HAP-1 (cell line): ENCODE data around the gene SPRY1.

Source experiments
- DNase-seq, 2 experiments: peaks; one replicate each; pipeline ENCODE4 v3.0.0-alpha.2; 2016 to 2020; ENCODE audit warnings: low spot score in 2 of 2
- H3K27me3 ChIP-seq: fragments of 250-450 bp; sonication (Bioruptor Pico); 2 replicates; pipeline ENCODE4 v1.5.1; 2020; ENCODE audit warnings: low read depth, mild to moderate bottlenecking, moderate library complexity
- H3K36me3 ChIP-seq: fragments of 250-450 bp; sonication (Bioruptor Pico); replicated peaks from 2 replicates; pipeline ENCODE4 v1.5.1; 2020; ENCODE audit warnings: mild to moderate bottlenecking
- H3K4me1 ChIP-seq: fragments of 250-450 bp; sonication (Bioruptor Pico); 2 replicates; pipeline ENCODE4 v1.5.1; 2020; ENCODE audit warnings: mild to moderate bottlenecking
- H3K4me3 ChIP-seq: fragments of 250-450 bp; sonication (Bioruptor Pico); 2 replicates; pipeline ENCODE4 v1.5.1; 2020; ENCODE audit warnings: mild to moderate bottlenecking, moderate library complexity
- H3K9me3 ChIP-seq: fragments of 250-450 bp; sonication (Bioruptor Pico); 2 replicates; pipeline ENCODE4 v1.5.1; 2020; ENCODE audit warnings: mild to moderate bottlenecking, moderate library complexity
- in situ Hi-C: fragments of 300-500 bp; cut with MboI; formaldehyde crosslinking; loops from 3 replicates; pipeline ENCODE4 v1.14.3; 2020; ENCODE audit warnings: low sequenced_read_pairs, inconsistent platforms, mixed read lengths

The SPRY1 gene

DNA sequence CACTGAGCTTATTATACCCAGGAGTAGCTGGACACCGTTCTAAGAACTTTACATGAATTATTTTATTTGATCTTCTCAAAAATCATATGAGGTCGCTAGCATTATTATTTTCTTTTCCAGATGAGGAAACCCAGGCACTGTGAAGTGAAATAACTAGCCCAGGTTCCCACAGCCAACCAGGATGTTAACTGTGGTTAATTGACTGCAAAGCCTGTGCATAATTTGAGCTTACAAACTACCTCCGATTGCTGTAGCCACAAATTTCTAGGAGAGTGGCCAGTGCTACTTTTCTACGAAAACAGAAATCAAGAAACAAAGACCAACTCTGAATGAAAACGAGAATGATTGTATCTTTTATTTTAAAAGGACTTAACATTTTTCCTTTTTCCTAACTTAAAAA lies 27.2 kb downstream of the SPRY1 start:
- Histone ChIP-seq H3K4me1 (peaks cover 4% of the 10 kb centered on the region), H3K27me3 (peaks cover 51% of the 10 kb centered on the region), H3K36me3 (no peaks in the 10 kb centered on the region), H3K9me3 (peaks cover 2% of the 10 kb centered on the region; the same call in 1 of the 2 replicates), H3K4me3 (no peak overlapping the region)
- in situ Hi-C loops = no loop called here
- no peak for DNase-seq

DNA sequence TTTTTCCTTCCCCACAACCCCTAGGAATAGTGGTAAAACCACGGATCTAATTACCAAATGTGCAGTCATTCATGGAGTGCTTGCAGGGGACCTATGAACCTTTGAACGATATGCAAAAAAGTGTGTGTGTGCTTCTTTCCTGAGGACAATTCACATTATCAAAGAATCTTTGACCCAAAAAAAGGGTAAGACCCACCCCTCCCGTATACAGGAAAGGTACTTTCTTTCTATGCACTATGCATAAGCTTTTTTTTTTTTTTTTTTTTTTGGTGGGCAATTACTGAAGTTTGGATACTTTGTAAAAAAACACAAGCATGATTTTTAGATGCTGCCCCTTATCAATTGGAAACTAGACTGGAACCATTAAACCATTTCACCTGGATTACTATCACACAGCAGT lies 31.4 kb downstream of the SPRY1 start:
- Histone ChIP-seq H3K9me3 (peaks cover 2% of the 10 kb centered on the region; the same call in 1 of the 2 replicates), H3K27me3 (peaks cover 23% of the 10 kb centered on the region), H3K4me3 (no peak overlapping the region), H3K4me1 (no peaks in the 10 kb centered on the region), H3K36me3 (no peaks in the 10 kb centered on the region)
- in situ Hi-C loops = no loop called here
- no peak for DNase-seq

DNA sequence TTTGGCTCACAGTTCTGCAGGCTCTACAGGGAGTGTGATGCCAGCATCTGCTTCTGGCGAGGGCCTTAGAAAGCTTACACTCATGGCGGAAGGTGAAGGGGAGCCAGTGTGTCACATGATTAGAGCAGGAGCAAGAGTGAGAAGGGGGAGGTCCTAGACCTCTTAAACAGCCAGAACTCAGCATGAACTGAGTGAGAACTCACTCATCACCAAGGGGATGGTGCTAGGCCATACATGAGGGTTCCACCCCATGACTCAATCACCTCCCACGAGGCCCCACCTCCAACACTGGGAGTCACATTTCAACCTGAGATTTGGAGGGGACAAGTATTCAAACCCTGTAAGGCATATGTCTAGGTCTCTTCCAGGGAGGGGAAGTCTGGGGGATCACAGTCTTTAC lies 33.4 kb downstream of the SPRY1 start:
- H3K36me3 ChIP-seq = no peaks in the 10 kb centered on the region
- in situ Hi-C loops = no loop called here
- H3K9me3 ChIP-seq = peaks cover 2% of the 10 kb centered on the region; the same call in 1 of the 2 replicates
- no peaks in the 10 kb centered on the region for H3K4me1 ChIP-seq
- DNase-seq = no peak
- H3K27me3 ChIP-seq = peaks cover 7% of the 10 kb centered on the region
- H3K4me3 ChIP-seq = no peak overlapping the region

DNA sequence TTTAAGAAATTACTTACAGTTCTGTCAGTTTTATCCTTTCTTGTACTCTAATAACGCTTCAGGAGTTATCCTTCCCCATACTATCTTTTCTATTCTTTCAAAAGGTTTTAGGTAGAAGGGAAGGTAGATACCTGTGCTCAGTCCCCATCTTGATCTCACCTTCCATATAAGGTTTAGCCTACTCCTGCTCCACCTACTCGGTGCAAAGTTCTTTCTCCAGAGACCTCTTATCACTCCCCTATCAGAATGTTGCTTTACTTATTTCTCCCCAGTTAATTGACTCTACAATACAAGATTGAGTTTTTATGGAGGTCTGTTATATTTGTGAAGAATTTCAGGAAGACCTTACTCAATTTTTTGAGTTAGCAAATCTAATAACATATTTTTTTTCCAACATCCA lies 33.9 kb downstream of the SPRY1 start:
- peaks cover 5% of the 10 kb centered on the region; the same call in 1 of the 2 replicates for H3K27me3 ChIP-seq
- H3K4me1 ChIP-seq = no peaks in the 10 kb centered on the region
- in situ Hi-C loops = no loop called here
- no peaks in the 10 kb centered on the region for H3K36me3 ChIP-seq
- peaks cover 2% of the 10 kb centered on the region; the same call in 1 of the 2 replicates for H3K9me3 ChIP-seq
- DNase-seq = no peak
- no peak overlapping the region for H3K4me3 ChIP-seq

DNA sequence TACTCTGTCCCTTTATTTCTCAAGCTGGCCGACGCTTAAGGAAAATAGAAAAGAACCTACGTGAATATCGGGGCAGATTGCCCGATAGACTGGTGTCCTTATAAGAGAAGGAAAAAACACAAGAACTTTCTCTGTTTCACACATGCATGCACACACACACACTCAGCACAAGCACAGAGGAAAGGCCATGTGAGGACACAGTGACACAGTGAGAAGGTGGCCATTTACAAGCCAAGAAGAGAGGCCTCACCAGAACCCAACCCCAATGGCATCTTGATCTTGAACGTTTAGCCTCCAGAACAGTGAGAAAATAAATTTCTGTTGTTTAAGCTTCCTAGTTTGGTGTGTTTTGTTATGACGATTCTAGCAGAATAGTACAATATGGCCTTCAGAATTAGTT lies 37.0 kb downstream of the SPRY1 start:
- H3K9me3 ChIP-seq = no peaks in the 10 kb centered on the region; the same call in 1 of the 2 replicates
- H3K36me3 ChIP-seq = no peaks in the 10 kb centered on the region
- H3K4me3 ChIP-seq = no peak overlapping the region
- no peaks in the 10 kb centered on the region for H3K4me1 ChIP-seq
- in situ Hi-C loops = no loop called here
- no peak for DNase-seq
- H3K27me3 ChIP-seq = no peaks in the 10 kb centered on the region

DNA sequence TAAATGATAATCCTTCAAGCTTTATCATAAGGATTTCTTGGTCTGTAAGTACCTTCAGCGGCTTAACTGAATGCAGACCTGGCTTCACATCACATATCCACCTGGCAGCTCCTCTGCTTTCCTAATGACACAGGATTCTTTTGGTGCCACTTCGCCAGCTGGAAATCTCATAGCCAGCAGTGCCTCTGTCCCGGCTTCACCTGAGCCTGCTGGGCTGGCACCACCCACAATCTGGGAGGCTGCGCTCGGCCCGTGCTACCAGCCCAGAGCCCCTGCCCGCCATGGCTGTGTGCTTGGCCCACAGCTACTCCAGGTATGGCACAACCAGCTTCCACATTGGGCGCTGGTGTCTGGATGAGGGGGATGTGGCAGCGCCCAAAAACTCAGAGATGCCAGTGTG lies 37.4 kb downstream of the SPRY1 start:
- Histone ChIP-seq H3K9me3 (no peaks in the 10 kb centered on the region; the same call in 1 of the 2 replicates), H3K27me3 (no peaks in the 10 kb centered on the region), H3K36me3 (no peaks in the 10 kb centered on the region), H3K4me3 (no peak overlapping the region), H3K4me1 (no peaks in the 10 kb centered on the region)
- DNase-seq = no peak
- in situ Hi-C loops = no loop called here

DNA sequence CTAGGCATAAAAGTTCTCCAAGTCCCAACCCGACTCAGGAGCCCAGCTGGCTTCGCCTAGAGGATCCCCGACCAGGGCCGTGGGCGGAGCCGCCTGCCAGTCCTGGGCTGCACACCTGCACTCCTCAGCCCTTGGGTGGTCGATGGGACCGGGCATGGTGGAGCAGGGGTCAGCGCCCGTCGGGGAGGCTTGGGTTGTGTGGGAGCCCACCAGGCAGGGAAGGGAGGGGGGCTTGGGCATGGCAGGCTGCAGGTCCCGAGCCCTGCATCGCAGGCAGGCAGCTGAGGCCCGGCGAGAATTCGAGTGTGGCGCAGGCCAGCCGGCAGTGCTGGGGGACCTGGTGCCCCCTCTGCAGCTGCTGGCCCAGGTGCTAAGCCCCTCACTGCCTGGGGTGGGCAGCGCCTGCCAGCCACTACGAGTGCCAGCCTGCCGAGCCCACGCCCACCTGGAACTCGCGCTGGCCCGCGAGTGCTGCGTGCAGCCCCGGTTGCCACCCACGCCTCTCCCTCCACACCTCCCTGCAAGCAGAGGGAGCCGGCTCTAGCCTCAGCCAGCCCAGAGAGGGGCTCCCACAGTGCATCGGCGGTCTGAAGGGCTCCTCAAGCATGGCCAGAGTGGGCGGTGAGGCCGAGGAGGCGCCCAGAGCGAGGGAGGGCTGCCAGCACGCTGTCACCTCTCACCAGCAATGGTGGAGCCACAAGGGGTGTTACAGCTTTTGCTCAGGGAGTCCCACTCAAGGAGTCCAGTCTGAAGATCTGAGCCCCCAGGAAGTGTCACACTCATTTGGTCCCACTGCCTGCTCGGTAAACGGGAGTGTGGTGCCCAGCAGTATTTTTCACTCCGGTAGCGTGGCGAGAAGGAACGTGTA lies 38.9 kb downstream of the SPRY1 start:
- no peaks in the 10 kb centered on the region for H3K36me3 ChIP-seq
- no peaks in the 10 kb centered on the region for H3K4me1 ChIP-seq
- H3K9me3 ChIP-seq = no peaks in the 10 kb centered on the region; the same call in 1 of the 2 replicates
- H3K27me3 ChIP-seq = no peaks in the 10 kb centered on the region
- no peak for DNase-seq
- in situ Hi-C loops = no loop called here
- H3K4me3 ChIP-seq = no peak overlapping the region

DNA sequence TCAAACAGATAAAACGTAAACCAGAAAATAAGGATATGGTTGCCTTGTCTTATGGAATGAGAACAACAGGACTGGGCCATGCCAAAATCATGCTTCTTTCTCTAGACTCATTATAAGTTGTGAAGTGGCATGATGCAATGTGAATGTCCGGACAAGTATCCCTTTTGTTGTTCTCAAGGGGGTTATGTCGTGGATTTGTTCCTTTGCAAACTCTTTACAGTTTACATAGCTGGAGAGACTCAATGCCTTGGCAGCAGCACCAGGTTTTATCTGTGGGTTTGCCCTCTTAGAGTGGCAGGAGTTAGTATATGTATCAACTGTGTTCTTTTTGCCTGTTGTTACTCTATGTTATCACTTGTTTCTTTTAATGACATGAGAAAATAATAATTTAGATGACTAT lies 41.4 kb downstream of the SPRY1 start:
- H3K9me3 ChIP-seq = no peaks in the 10 kb centered on the region
- no peak overlapping the region for H3K4me3 ChIP-seq
- in situ Hi-C loops = no loop called here
- no peaks in the 10 kb centered on the region for H3K36me3 ChIP-seq
- no peaks in the 10 kb centered on the region for H3K4me1 ChIP-seq
- DNase-seq = no peak
- no peaks in the 10 kb centered on the region for H3K27me3 ChIP-seq

DNA sequence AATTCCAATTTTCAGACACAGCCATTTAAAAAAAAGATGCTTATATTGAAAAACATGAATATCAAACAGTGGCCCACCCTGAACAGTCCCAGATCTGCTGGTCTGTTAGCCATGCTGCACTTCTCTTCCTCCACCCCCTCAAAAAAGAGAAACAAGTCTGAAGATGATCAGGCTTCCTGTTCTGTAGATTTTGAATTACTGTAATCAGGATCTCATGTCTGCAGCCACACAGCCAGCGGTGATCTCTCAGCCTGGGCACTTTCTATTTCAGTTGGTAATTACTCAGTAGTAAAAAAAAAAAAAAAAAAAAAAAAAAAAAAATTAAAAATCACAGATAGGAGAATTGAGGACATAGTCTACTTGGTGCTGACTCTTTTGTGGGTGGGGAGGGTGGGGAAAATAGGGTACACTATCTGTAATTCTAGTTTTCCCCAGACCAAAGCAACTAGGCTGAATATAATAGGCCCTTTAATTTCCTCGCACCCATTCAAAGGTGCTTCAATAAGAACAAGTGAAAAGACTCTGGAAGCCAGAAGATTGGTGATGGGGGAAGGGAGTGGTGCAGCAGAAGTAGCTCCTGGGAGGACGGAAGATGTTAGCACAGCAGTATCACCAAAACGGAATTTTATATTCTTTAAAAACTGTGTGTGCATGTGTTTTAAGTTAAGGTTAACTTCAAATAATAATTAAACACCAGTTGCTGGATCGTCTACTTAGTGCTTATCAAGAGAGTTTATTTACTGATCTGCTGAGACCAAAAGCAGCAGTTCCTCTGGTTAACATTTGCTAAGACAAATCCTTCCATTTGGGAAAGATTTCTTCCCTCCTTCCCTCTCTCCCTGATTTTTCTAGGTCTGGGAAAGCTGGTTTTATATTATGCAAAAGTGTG lies 47.0 kb downstream of the SPRY1 start:
- no peak for DNase-seq
- no peaks in the 10 kb centered on the region for H3K36me3 ChIP-seq
- no peak overlapping the region for H3K4me3 ChIP-seq
- H3K4me1 ChIP-seq = peaks cover 7% of the 10 kb centered on the region
- in situ Hi-C loops = no loop called here
- H3K9me3 ChIP-seq = no peaks in the 10 kb centered on the region
- H3K27me3 ChIP-seq = no peaks in the 10 kb centered on the region

DNA sequence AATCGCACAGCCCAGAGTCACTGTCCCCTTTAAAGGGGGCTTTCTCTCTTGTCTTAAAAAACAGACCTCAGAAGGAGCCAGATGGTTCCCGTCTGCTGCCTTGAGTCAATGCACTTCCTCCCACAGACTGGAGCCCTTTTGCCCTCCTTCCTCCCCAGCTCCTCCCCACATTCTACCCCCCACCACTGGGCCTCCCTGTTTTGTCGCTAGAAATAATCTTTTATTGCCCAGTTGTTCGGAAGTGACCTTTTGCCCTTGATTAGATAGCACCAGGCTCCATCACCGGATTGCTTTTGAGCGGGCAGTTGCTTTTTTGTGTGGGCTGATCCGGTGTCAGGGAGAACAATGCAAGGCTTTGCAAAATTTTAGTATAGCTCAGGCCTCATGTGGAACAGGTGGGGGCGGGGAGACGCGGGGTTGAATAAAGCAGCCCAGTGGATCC lies 47.7 kb downstream of the SPRY1 start:
- H3K27me3 ChIP-seq = no peaks in the 10 kb centered on the region
- no peaks in the 10 kb centered on the region for H3K9me3 ChIP-seq
- no peaks in the 10 kb centered on the region for H3K36me3 ChIP-seq
- peaks cover 7% of the 10 kb centered on the region for H3K4me1 ChIP-seq
- DNase-seq = peak; percentile 55 to 71
- in situ Hi-C loops = no loop called here
- H3K4me3 ChIP-seq = no peak overlapping the region

DNA sequence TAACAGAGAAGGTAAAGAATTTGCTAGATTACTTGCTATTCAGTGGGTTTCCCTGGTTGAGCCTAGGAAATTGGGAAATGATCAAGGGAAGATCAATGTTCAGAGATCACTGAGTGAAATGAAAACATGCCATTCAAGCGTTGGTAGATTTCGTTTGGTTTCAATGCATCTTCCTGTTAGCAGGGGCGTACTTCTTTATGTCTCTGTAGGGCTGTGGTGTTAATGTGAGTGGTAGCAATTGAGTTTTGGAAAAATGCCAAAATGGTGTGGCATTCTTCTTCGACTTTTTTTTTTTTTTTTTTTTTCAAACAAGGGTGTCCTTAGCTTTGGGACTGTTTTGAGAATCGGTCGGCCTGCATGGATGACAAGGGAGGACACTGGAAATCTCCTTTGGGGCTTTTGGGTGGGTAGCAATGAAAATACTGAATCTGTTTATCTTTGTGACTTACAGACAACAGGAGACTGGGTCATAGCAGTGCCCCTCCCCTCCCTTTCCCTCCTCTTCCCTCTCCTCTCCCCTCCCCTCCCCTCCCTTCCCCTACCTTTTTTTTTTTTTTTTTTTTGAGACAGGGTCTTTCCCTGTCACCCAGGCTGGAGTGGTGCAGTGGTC lies 50.4 kb downstream of the SPRY1 start:
- in situ Hi-C loops = no loop called here
- Histone ChIP-seq H3K4me3 (no peak overlapping the region), H3K27me3 (0 out of 2 replicates have a peak, but pooled peaks cover 3% of the 10 kb centered on the region), H3K36me3 (no peaks in the 10 kb centered on the region), H3K4me1 (peaks cover 7% of the 10 kb centered on the region), H3K9me3 (no peaks in the 10 kb centered on the region)
- DNase-seq = no peak

DNA sequence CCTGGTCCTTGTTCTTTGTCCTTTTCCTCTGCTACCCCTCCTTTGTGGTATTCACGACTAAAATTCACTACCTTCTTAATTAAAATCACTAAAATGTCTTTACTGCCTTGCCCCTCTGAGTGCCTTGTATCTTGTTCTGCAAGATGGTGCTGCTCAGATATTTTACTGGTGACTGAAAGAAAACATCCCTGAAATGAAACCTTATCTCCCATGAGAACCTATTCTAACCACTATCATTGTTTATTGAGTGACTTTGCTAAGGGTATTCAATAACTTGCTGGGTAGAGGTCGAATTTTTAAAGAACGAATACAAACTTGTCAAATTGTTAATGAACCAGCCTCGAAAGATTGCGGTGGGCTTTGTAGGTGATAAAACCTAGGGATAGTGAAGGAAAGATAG lies 52.8 kb downstream of the SPRY1 start:
- DNase-seq = no peak
- in situ Hi-C loops = no loop called here
- H3K4me1 ChIP-seq = no peaks in the 10 kb centered on the region; the same call in 1 of the 2 replicates
- H3K36me3 ChIP-seq = no peaks in the 10 kb centered on the region
- H3K9me3 ChIP-seq = no peaks in the 10 kb centered on the region
- 0 out of 2 replicates have a peak, but pooled peaks cover 5% of the 10 kb centered on the region for H3K27me3 ChIP-seq
- H3K4me3 ChIP-seq = no peak overlapping the region

DNA sequence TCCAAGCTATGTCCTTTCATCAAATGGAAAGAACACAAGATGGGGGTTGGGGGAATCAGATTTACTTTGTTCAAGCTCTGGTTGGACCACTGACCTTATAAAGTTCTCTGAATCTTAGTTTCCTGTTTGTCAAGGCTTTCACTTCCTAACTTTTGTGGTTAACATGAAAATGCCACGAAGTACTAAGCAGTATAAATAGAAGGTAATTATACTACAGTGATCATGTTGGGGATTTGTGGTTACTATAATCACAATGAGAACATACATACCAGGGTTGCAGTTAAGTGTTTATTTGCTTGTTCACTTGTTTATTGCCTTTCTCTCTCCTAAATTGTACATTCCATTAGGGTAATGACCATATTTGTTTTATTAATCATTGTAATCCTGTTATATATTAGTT lies 53.2 kb downstream of the SPRY1 start:
- no peaks in the 10 kb centered on the region for H3K9me3 ChIP-seq
- H3K27me3 ChIP-seq = 0 out of 2 replicates have a peak, but pooled peaks cover 5% of the 10 kb centered on the region
- no peaks in the 10 kb centered on the region for H3K4me1 ChIP-seq
- DNase-seq = no peak
- H3K36me3 ChIP-seq = no peaks in the 10 kb centered on the region
- in situ Hi-C loops = no loop called here
- no peak overlapping the region for H3K4me3 ChIP-seq
